SK-MEL-5 (cell line): Measurements from ENCODE around the gene PLCL2. TPM values are rescaled to one million over a fixed set of nuclear protein-coding genes. Genes with fewer than 3 reads are reported as not detected.

Experiments used
- DNase-seq: peaks from one replicate; pipeline ENCODE4 v3.0.0-alpha.2; 2016; ENCODE audit warnings: low read depth, low spot score
- in situ Hi-C: cut with HindIII; loops from 2 replicates; pipeline ENCODE4 v1.10.0; 2016; ENCODE audit warnings: low sequenced_read_pairs, high pct_unique_total_duplicates, low pct_unique_long_range_greater_than_20kb
- total RNA-seq: library from RNA; depleted of rRNA; stranded (reverse); fragments of >200 nt; shearing (Covaris generic); gene quantifications from 2 replicates; pipeline ENCODE4 v1.2.3, GENCODE V29; 2014

Gene PLCL2
- total RNA-seq, 1 experiment from 2014 or later, result 4.4 TPM

- no peak for DNase-seq
- in situ Hi-C loops, result no loop called here
These were observed 127.1 kb downstream of the PLCL2 start for GRCh38 chr3:17011728-17012338.

- in situ Hi-C loops, result no loop called here
- no peak for DNase-seq
These were observed 128.3 kb downstream of the PLCL2 start for GRCh38 chr3:17013050-17013449.

GRCh38 chr3:17013571-17013970 lies 128.8 kb downstream of the PLCL2 start:
- in situ Hi-C loops, result no loop called here
- DNase-seq, result no peak

- no peak for DNase-seq
- in situ Hi-C loops, result no loop called here
These were observed 129.5 kb downstream of the PLCL2 start for GRCh38 chr3:17014284-17014683.

- in situ Hi-C loops, result no loop called here
- DNase-seq, result no peak
These were observed 130.0 kb downstream of the PLCL2 start for GRCh38 chr3:17014709-17015108.

GRCh38 chr3:17021614-17022013 lies 136.9 kb downstream of the PLCL2 start:
- in situ Hi-C loops, result no loop called here

GRCh38 chr3:17023006-17023664 lies 138.4 kb downstream of the PLCL2 start:
- no peak for DNase-seq
- in situ Hi-C loops, result no loop called here

More at GRCh38 chr3:17021614-17022013, 136.9 kb downstream of the PLCL2 start:
- DNase-seq, result no peak

GRCh38 chr3:17025594-17026139 lies 140.9 kb downstream of the PLCL2 start:
- in situ Hi-C loops, result no loop called here
- no peak for DNase-seq

- in situ Hi-C loops, result no loop called here
- DNase-seq, result no peak
These were observed 142.6 kb downstream of the PLCL2 start for GRCh38 chr3:17027318-17027717.

GRCh38 chr3:17028363-17028762 lies 143.6 kb downstream of the PLCL2 start:
- no peak for DNase-seq
- in situ Hi-C loops, result no loop called here

GRCh38 chr3:17030438-17030837 lies 145.7 kb downstream of the PLCL2 start:
- no peak for DNase-seq
- in situ Hi-C loops, result no loop called here

GRCh38 chr3:17030956-17031652 lies 146.3 kb downstream of the PLCL2 start:
- in situ Hi-C loops, result no loop called here
- DNase-seq, result no peak

GRCh38 chr3:17032407-17033034 lies 147.8 kb downstream of the PLCL2 start:
- in situ Hi-C loops, result no loop called here
- DNase-seq, result peak; percentile 74

- no peak for DNase-seq
- in situ Hi-C loops, result no loop called here
These were observed 148.9 kb downstream of the PLCL2 start for GRCh38 chr3:17033516-17034168.

- in situ Hi-C loops, result no loop called here
- no peak for DNase-seq
These were observed 150.3 kb downstream of the PLCL2 start for GRCh38 chr3:17035033-17035432.

GRCh38 chr3:17035966-17036365 lies 151.2 kb downstream of the PLCL2 start:
- DNase-seq, result no peak
- in situ Hi-C loops, result no loop called here

GRCh38 chr3:17038141-17038540 lies 153.4 kb downstream of the PLCL2 start:
- DNase-seq, result no peak
- in situ Hi-C loops, result no loop called here
